Measurements from ENCODE around the gene CHPF.

GRCh38 chr2:219498280-219499057 is 45.1 kb downstream of the CHPF start, which contains the start of gene GMPPA:
- TF ChIP-seq CTCF (IDR thresholded peaks at IDR 0.05; ENCODE audit: insufficient read depth, low read length, poor library complexity, severe bottlenecking) = no peak
- no peak for TF ChIP-seq EZH2phosphoT487 (conservative IDR thresholded peaks at IDR 0.05; ENCODE audit: low read length)

Measured in SU-DHL-6 (cell line).